LNCaP clone FGC (cell line): ENCODE measurements around the gene EBF4.

ENCODE experiments used
- DNase-seq: peaks from one replicate; pipeline ENCODE4 v3.0.0-alpha.2; 2011; ENCODE audit warnings: low read depth
- H3K4me3 ChIP-seq: 2 replicates; pipeline ENCODE4 v1.5.1; 2011; ENCODE audit warnings: mild to moderate bottlenecking, low read depth, low read length, control low read depth
- TF ChIP-seq, protein P1 (sequence below): IDR thresholded peaks from 2 replicates; pipeline ENCODE4 v1.5.1; 2012; ENCODE audit warnings: mild to moderate bottlenecking; ENCODE audit not compliant: control insufficient read depth, insufficient read depth; ENCODE audit errors: extremely low read depth

The EBF4 gene

DNA sequence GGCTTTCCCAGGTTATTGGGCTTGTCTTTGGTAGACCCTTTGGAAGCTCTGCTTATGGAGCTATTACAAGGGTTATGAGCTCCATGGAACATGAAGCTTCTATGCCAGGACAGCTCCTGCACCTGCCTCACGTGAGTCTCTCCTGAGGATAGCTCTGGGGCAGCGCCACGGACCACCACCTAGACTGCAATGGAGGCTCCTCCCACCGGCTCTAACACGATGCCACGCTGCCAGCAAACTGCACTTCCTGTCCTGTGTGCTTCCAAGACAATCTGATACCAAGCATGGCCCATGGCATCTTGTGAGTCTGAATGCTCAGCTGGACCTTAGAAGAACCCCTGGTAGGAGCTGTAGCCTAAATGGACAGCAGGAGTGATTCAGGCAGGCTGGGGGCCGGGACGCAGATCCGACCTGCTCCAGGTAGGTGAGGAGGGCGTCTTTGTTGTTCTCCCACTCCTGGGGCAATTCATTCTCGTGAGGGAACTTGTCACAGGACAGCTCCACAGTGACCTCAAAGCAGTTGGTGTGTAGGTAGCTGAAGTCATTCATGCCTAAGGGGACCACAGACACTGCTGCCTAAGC lies 102.4 kb downstream of the EBF4 start:
- TF ChIP-seq, protein P1, sequence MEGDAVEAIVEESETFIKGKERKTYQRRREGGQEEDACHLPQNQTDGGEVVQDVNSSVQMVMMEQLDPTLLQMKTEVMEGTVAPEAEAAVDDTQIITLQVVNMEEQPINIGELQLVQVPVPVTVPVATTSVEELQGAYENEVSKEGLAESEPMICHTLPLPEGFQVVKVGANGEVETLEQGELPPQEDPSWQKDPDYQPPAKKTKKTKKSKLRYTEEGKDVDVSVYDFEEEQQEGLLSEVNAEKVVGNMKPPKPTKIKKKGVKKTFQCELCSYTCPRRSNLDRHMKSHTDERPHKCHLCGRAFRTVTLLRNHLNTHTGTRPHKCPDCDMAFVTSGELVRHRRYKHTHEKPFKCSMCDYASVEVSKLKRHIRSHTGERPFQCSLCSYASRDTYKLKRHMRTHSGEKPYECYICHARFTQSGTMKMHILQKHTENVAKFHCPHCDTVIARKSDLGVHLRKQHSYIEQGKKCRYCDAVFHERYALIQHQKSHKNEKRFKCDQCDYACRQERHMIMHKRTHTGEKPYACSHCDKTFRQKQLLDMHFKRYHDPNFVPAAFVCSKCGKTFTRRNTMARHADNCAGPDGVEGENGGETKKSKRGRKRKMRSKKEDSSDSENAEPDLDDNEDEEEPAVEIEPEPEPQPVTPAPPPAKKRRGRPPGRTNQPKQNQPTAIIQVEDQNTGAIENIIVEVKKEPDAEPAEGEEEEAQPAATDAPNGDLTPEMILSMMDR, result no peak
- no peak overlapping the region for H3K4me3 ChIP-seq
- no peak for DNase-seq

DNA sequence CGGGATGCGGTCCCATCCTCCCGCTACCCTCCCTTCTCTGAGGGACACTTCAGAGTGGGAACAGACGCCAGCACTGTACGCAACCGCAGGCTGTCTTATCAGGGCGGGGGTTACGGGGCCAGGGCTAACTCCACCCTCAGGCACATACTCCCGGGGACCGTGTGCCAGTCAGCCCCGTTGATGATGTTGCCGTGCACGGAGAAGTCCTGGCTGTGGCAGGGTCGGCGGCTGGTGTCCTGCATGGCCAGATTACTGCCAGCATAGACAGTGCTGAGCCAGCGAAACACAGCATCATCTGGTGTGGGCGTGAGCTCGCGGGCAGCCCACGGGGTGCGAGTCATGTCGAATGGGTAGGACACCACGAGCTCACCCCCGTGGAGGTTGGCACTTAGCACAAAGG lies 102.9 kb downstream of the EBF4 start:
- DNase-seq, result no peak
- no peak overlapping the region for H3K4me3 ChIP-seq
- TF ChIP-seq, protein P1, result no peak

DNA sequence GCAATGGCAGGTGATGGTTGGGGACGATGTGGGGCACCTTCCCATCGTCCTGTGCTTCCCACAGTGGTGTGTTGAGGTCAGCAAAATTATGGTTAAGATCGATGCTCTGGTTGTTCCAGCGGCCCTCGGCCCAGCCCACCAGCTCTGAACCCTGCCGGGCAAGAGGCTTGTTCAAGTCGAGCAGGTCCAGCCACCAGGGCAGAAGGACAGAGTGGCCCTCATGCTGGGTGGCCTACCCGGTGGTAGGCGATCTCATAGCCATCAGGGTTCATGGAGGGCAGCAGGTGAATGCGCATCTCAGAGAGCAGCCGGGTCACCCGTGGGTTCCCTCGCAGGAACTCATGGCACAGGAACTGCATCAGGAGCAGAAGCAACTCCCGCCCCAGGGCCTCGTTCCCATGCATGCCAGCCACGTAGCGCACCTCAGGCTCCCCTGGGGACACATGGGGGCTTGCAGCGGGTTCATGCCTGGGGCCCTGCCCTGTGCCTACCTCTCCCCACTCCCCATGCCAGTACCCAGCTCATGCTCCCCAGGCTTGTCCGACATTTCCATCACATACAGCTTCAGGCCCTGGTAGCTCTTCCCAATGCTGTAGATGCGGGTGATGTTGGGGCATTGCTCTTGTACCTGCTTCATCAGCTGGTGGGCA lies 103.6 kb downstream of the EBF4 start:
- TF ChIP-seq, protein P1, result no peak
- no peak overlapping the region for H3K4me3 ChIP-seq
- no peak for DNase-seq

DNA sequence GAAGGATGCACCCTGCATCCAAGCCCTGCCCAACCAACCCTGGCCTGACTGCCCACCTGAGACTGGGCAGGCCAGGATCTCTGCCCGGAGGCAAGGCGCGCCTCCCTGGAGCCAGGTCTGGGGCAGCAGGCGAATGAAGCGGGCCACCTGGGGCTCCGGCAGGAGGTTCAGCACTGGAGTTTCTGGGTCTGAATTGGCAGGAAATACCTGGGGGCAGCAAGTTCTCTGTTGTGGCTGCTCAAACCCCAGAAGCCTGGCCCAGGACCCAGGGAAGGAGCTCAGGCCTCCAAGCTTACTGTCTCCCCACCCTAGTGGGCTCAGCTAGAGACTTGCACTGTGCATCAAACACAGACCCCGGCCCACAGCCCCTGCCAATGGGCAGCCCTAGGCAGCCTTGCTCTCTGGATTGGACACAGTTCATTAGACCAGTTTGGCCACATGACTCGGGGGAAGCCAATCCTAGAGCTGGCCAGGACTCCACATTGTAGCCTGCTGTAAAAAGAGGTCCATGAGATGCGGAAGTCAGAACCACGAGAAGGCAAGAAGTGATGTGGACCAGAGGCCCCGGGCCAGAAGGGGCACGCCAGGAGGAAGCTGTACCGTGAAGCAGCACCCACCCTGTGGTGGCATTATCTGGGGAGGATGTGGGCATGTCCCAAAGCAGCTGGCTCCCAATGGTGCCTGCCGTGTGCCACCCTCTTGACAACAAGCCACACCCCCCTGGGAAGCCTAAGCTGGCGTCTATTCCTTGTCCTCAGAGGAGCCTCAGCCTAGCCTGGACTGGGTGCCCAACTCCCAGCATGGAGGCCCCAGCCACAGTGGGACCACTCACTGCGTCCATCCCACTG lies 104.8 kb downstream of the EBF4 start:
- H3K4me3 ChIP-seq, result no peak overlapping the region
- no peak for DNase-seq
- TF ChIP-seq, protein P1, result no peak

DNA sequence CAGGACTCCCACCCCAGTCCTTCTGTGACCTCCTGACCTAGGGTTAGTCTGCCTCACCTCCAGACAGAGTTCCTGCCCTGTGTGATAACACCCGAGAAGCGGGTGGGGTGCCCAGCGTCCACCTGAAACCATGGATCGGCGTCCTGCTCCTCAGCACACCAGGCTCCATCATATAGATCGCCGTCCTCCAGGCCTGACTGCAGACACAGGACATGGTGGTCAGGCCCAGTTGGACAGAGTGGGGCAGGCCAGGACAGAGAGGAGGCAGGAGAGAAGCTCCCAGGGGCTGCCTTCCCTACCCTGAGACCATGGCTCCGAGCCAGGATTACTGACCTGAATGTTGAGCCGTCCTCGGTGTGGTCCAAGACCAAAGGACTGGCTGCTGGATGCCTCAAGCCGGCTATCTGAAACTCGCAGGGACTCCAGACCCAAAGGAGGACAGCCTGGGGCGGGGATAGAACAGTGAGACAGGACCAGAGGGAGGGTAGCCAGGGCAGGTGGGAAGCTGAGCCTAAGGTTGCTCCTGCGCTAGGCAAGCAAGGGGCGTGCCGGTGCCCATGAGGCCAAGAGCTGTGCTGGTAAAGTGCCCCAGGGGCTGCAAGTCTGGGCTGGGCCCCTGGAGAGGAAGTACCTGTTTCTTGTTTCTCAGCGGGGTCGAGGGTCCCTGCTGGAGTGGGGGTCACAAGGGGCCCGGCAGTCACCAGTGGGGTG lies 105.7 kb downstream of the EBF4 start:
- DNase-seq, result no peak
- H3K4me3 ChIP-seq, result no peak overlapping the region
- TF ChIP-seq, protein P1, result no peak

DNA sequence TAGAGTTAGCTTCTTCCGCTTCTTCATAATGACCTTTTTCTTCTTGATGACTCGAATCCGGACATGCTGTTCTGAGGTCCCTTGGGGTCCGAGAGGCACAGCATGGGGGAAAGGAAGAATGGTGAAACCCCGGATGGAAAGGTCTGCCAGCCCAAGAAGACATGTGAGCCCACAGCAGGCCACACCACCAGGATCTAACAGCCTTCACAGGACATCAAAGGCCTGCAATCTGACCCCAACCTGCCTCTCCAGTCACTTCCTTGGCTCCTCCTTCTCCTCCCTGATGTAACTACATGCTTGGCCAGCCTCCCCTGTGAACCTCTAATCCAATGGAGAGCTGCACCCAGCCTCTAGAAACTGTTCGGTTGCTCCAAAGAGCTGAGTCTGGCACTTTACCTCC lies 106.2 kb downstream of the EBF4 start:
- TF ChIP-seq, protein P1, result no peak
- no peak overlapping the region for H3K4me3 ChIP-seq
- DNase-seq, result no peak
